ENCODE results near the gene ARID4B. TPM values are rescaled to one million over a fixed set of nuclear protein-coding genes. Genes with fewer than 3 reads are reported as not detected.

Gene ARID4B
- total and polyA plus RNA-seq, 4 experiments from 2014 or later = 34.8 to 99.5 (median 90.8) TPM

DNA sequence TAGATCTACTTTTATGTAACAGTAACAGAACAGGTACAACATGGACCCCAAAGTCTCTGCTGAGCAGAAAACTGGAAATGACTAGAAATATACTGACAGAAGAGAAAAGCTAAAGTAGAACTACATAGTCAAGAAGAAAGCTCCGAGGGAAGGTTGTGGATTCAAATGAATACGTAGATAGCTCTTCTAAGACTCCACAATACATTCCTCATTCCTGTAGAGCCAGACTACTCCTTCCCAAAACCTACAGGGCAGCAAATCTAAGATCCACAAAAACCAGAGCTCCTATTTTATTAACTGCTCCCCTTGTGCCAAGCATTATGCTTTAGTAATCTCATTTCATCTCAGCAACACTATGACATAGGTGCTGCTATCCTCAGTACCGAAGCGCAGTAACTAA lies 35.2 kb downstream of the ARID4B start:
- Mint-ChIP-seq H3K9me3 (peaks cover 0 to 14% (median 4%) of the 10 kb centered on the region in 8 donors), H3K4me1 (peaks cover 42 to 72% (median 56%) of the 10 kb centered on the region in 4 donors), H3K27ac (peak overlapping the region in 6 of 7 donors; percentile 32 to 86 (median 76)), H3K4me3 (peak overlapping the region in 6 of 8 donors; percentile 11 to 51 (median 32)), H3K27me3 (no peaks in the 10 kb centered on the region), H3K36me3 (peaks cover 0 to 11% of the 10 kb centered on the region in 2 donors)
- POLR2A ChIA-PET (ENCODE audit: partially characterized antibody) = interaction anchor here (1.4 to 1.7 kb wide), 2 partner anchors 10 to 75 kb away, joined by 5 to 6 read pairs; partner anchors contain the start of gene TBCE
- DNase-seq = no peak
- Histone ChIP-seq H3K4me1 (ENCODE audit: insufficient read depth, low read length) (peaks cover 85% of the 10 kb centered on the region), H3K27ac (ENCODE audit: low read depth, low read length) (no peak overlapping the region), H3K36me3 (ENCODE audit: insufficient read depth, low read length) (no peaks in the 10 kb centered on the region), H3K9me3 (ENCODE audit: control insufficient read depth in 1 of 2, low read length in 2 of 2) (no peaks in the 10 kb centered on the region), H3K27me3 (ENCODE audit: insufficient read depth, low read length) (no peaks in the 10 kb centered on the region), H3K4me3 (ENCODE audit: low read length in 2 of 2) (no peak overlapping the region)
- CTCF ChIA-PET (ENCODE audit: partially characterized antibody) = interaction anchor here (0.9 kb wide), 1 partner anchor 20 kb away, joined by 3 read pairs; no protein-coding TSS in a partner anchor
- intact Hi-C loops (cut with micrococcal nuclease) = loop anchor here (2.0 kb wide), 1 partner anchor 34 kb away; no protein-coding TSS in a partner anchor

GRCh38 chr1:235291599-235292091 lies 36.3 kb downstream of the ARID4B start:
- H3K27me3 Mint-ChIP-seq = no peaks in the 10 kb centered on the region
- peaks cover 86% of the 10 kb centered on the region for H3K4me1 ChIP-seq (ENCODE audit: insufficient read depth, low read length)
- ChIA-PET POLR2A (ENCODE audit: partially characterized antibody) (interaction anchor here (1.4 kb wide), 1 partner anchor 76 kb away, joined by 6 read pairs; the partner anchor contains the start of gene TBCE), CTCF (ENCODE audit: partially characterized antibody) (interaction anchor here (1.1 kb wide), 1 partner anchor 124 kb away, joined by 3 read pairs; no protein-coding TSS in a partner anchor)
- H3K9me3 Mint-ChIP-seq = peaks cover 0 to 6% (median 4%) of the 10 kb centered on the region in 8 donors
- H3K4me3 Mint-ChIP-seq = peak overlapping the region in 6 of 8 donors; percentile 4 to 46 (median 15)
- H3K27ac Mint-ChIP-seq = peak overlapping the region in 5 of 7 donors; percentile 1 to 60 (median 26)
- peaks cover 0 to 12% of the 10 kb centered on the region in 2 donors for H3K36me3 Mint-ChIP-seq
- H3K4me3 ChIP-seq (ENCODE audit: low read length in 2 of 2) = no peak overlapping the region
- H3K27ac ChIP-seq (ENCODE audit: low read depth, low read length) = no peak overlapping the region
- H3K27me3 ChIP-seq (ENCODE audit: insufficient read depth, low read length) = no peaks in the 10 kb centered on the region
- H3K9me3 ChIP-seq (ENCODE audit: control insufficient read depth in 1 of 2, low read length in 2 of 2) = no peaks in the 10 kb centered on the region
- intact Hi-C loops (cut with micrococcal nuclease) = loop anchor here (2.0 kb wide), 1 partner anchor 33 kb away; no protein-coding TSS in a partner anchor
- H3K36me3 ChIP-seq (ENCODE audit: insufficient read depth, low read length) = no peaks in the 10 kb centered on the region
- DNase-seq = no peak
- peaks cover 44 to 73% (median 55%) of the 10 kb centered on the region in 4 donors for H3K4me1 Mint-ChIP-seq

GRCh38 chr1:235290740-235291502 lies 37.1 kb downstream of the ARID4B start:
- intact Hi-C loops (cut with micrococcal nuclease) = no loop called here
- peak overlapping the region in 3 of 7 donors; percentile 37 to 72 (median 64) for H3K27ac Mint-ChIP-seq

GRCh38 chr1:235289859-235290739 lies 37.9 kb downstream of the ARID4B start:
- no peaks in the 10 kb centered on the region for H3K9me3 Mint-ChIP-seq
- Histone ChIP-seq H3K27me3 (ENCODE audit: insufficient read depth, low read length) (no peaks in the 10 kb centered on the region), H3K27ac (ENCODE audit: low read depth, low read length) (no peak overlapping the region), H3K4me3 (ENCODE audit: low read length in 2 of 2) (no peak overlapping the region), H3K4me1 (ENCODE audit: insufficient read depth, low read length) (peaks cover 91% of the 10 kb centered on the region), H3K9me3 (ENCODE audit: control insufficient read depth in 1 of 2, low read length in 2 of 2) (no peaks in the 10 kb centered on the region), H3K36me3 (ENCODE audit: insufficient read depth, low read length) (no peaks in the 10 kb centered on the region)
- H3K36me3 Mint-ChIP-seq = peaks cover 0 to 12% of the 10 kb centered on the region in 2 donors
- H3K27me3 Mint-ChIP-seq = no peaks in the 10 kb centered on the region
- peak overlapping the region in 5 of 7 donors; percentile 41 to 72 (median 66) for H3K27ac Mint-ChIP-seq
- no peak for DNase-seq
- CTCF ChIA-PET (ENCODE audit: partially characterized antibody) = interaction anchor here (1.1 kb wide), 1 partner anchor 125 kb away, joined by 3 read pairs; no protein-coding TSS in a partner anchor
- POLR2A ChIA-PET (ENCODE audit: partially characterized antibody) = no interaction called here
- H3K4me1 Mint-ChIP-seq = peaks cover 54 to 83% (median 64%) of the 10 kb centered on the region in 4 donors
- peak overlapping the region in 5 of 8 donors; percentile 29 to 63 (median 47) for H3K4me3 Mint-ChIP-seq
- intact Hi-C loops (cut with micrococcal nuclease) = no loop called here

More at GRCh38 chr1:235290740-235291502, 37.1 kb downstream of the ARID4B start:
- Histone ChIP-seq H3K9me3 (ENCODE audit: control insufficient read depth in 1 of 2, low read length in 2 of 2) (no peaks in the 10 kb centered on the region), H3K4me1 (ENCODE audit: insufficient read depth, low read length) (peaks cover 91% of the 10 kb centered on the region), H3K27ac (ENCODE audit: low read depth, low read length) (no peak overlapping the region), H3K36me3 (ENCODE audit: insufficient read depth, low read length) (no peaks in the 10 kb centered on the region), H3K4me3 (ENCODE audit: low read length in 2 of 2) (no peak overlapping the region), H3K27me3 (ENCODE audit: insufficient read depth, low read length) (no peaks in the 10 kb centered on the region)
- ChIA-PET POLR2A (ENCODE audit: partially characterized antibody) (no interaction called here), CTCF (ENCODE audit: partially characterized antibody) (interaction anchor here (1.1 kb wide), 1 partner anchor 124 kb away, joined by 3 read pairs; no protein-coding TSS in a partner anchor)
- Mint-ChIP-seq H3K4me1 (peaks cover 50 to 79% (median 60%) of the 10 kb centered on the region in 4 donors), H3K4me3 (peak overlapping the region in 3 of 8 donors; percentile 12 to 45 (median 17)), H3K27me3 (no peaks in the 10 kb centered on the region), H3K9me3 (peaks cover 0 to 4% (median 3%) of the 10 kb centered on the region in 8 donors), H3K36me3 (peaks cover 0 to 14% of the 10 kb centered on the region in 2 donors)
- DNase-seq = no peak

- Mint-ChIP-seq H3K27ac (peak overlapping the region in 5 of 7 donors; percentile 14 to 60 (median 49)), H3K36me3 (peaks cover 0 to 14% of the 10 kb centered on the region in 2 donors), H3K4me3 (peak overlapping the region in 4 of 8 donors; percentile 29 to 55 (median 36)), H3K4me1 (peaks cover 48 to 86% (median 64%) of the 10 kb centered on the region in 4 donors), H3K9me3 (no peaks in the 10 kb centered on the region), H3K27me3 (no peaks in the 10 kb centered on the region)
- intact Hi-C loops (cut with micrococcal nuclease) = loop anchor here (2.0 kb wide), 1 partner anchor 15 kb away; no protein-coding TSS in a partner anchor
- Histone ChIP-seq H3K4me1 (ENCODE audit: insufficient read depth, low read length) (peaks cover 88% of the 10 kb centered on the region), H3K27me3 (ENCODE audit: insufficient read depth, low read length) (no peaks in the 10 kb centered on the region), H3K36me3 (ENCODE audit: insufficient read depth, low read length) (no peaks in the 10 kb centered on the region), H3K27ac (ENCODE audit: low read depth, low read length) (no peak overlapping the region), H3K9me3 (ENCODE audit: control insufficient read depth in 1 of 2, low read length in 2 of 2) (no peaks in the 10 kb centered on the region), H3K4me3 (ENCODE audit: low read length in 2 of 2) (no peak overlapping the region)
- CTCF ChIA-PET (ENCODE audit: partially characterized antibody) = no interaction called here
- DNase-seq = no peak
- POLR2A ChIA-PET (ENCODE audit: partially characterized antibody) = interaction anchor here (0.6 kb wide), 1 partner anchor 41 kb away, joined by 3 read pairs; the partner anchor contains the start of genes ARID4B and GGPS1
Measured at GRCh38 chr1:235287208-235287882, 40.6 kb downstream of the ARID4B start.

DNA sequence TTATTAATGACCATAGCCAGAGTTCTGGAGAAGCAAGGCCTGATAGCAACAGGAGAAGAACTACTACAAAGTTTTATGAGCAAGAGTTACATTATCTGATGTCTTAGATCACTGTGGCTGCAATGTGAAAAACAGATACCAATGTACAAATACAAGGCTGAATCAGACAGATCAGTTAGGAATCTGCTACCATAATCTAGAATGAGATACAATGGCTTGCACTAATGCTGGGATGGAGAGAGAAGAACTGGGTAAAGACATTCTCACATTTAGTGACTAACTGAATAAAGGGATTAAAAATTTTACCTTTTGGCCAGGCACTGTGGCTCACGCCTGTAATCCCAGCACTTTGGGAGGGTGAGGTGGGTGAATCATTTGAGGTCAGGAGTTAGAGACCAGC lies 41.3 kb downstream of the ARID4B start:
- H3K4me1 ChIP-seq (ENCODE audit: insufficient read depth, low read length) = peaks cover 87% of the 10 kb centered on the region
- no peaks in the 10 kb centered on the region for H3K9me3 ChIP-seq (ENCODE audit: control insufficient read depth in 1 of 2, low read length in 2 of 2)
- peaks cover 49 to 86% (median 68%) of the 10 kb centered on the region in 4 donors for H3K4me1 Mint-ChIP-seq
- H3K27ac ChIP-seq (ENCODE audit: low read depth, low read length) = no peak overlapping the region
- H3K36me3 ChIP-seq (ENCODE audit: insufficient read depth, low read length) = no peaks in the 10 kb centered on the region
- no peaks in the 10 kb centered on the region for H3K27me3 ChIP-seq (ENCODE audit: insufficient read depth, low read length)
- H3K27me3 Mint-ChIP-seq = no peaks in the 10 kb centered on the region
- H3K27ac Mint-ChIP-seq = peak overlapping the region in 4 of 7 donors; percentile 8 to 88 (median 34)
- peak overlapping the region in 6 of 8 donors; percentile 11 to 57 (median 34) for H3K4me3 Mint-ChIP-seq
- H3K36me3 Mint-ChIP-seq = peaks cover 0 to 15% of the 10 kb centered on the region in 2 donors
- H3K9me3 Mint-ChIP-seq = no peaks in the 10 kb centered on the region
- ChIA-PET CTCF (ENCODE audit: partially characterized antibody) (interaction anchor here (0.6 to 1.0 kb wide), 2 partner anchors 105 to 129 kb away, joined by 4 read pairs; no protein-coding TSS in a partner anchor), POLR2A (ENCODE audit: partially characterized antibody) (no interaction called here)
- intact Hi-C loops (cut with micrococcal nuclease) = loop anchor here (2.0 kb wide), 1 partner anchor 14 kb away; no protein-coding TSS in a partner anchor
- no peak for DNase-seq
- H3K4me3 ChIP-seq (ENCODE audit: low read length in 2 of 2) = no peak overlapping the region
